Natural killer cell (primary cell): ENCODE results near the gene OR5AU1. TPM values are rescaled to one million over a fixed set of nuclear protein-coding genes. Genes with fewer than 3 reads are reported as not detected.

Experiments used
- ATAC-seq, 3 donors: fragments of 150-1000 bp in 2 of 3; fragments of 200-7000 bp in 1 of 3; cut with Tn5 transposase; 1 replicate in 1 of 3; 2 replicates in 2 of 3; pipeline ENCODE4 v1.10.0; 2021; ENCODE audit warnings: mild to moderate bottlenecking in 2 of 3, moderate library complexity in 2 of 3
- DNase-seq, 2 donors: peaks; one replicate each; pipeline versions ENCODE4 v3.0.0 to v3.0.0-alpha.2; 2013 to 2021; ENCODE audit warnings: mixed read lengths in 1 of 2
- H3K27ac ChIP-seq: one replicate; pipeline ENCODE4 v1.5.1; 2013; ENCODE audit warnings: mild to moderate bottlenecking, low read length
- H3K27me3 ChIP-seq: one replicate; pipeline ENCODE4 v1.6.1; 2013; ENCODE audit warnings: low read length; ENCODE audit not compliant: control insufficient read depth, insufficient read depth
- H3K36me3 ChIP-seq: one replicate; pipeline ENCODE4 v1.6.1; 2013; ENCODE audit warnings: low read length; ENCODE audit not compliant: control insufficient read depth, insufficient read depth
- H3K4me1 ChIP-seq: one replicate; pipeline ENCODE4 v1.6.1; 2013; ENCODE audit warnings: low read length; ENCODE audit not compliant: control insufficient read depth, insufficient read depth
- H3K4me3 ChIP-seq: one replicate; pipeline ENCODE4 v1.5.1; 2013; ENCODE audit warnings: low read length
- H3K9me3 ChIP-seq: one replicate; pipeline ENCODE4 v1.6.1; 2013; ENCODE audit warnings: low read length; ENCODE audit not compliant: control insufficient read depth, insufficient read depth
- H3K27ac Mint-ChIP-seq, 2 donors: one replicate each; pipeline ENCODE4 v1.8.0; 2022; ENCODE audit warnings: mild to moderate bottlenecking in 2 of 2, mixed read lengths in 2 of 2, moderate library complexity in 1 of 2
- H3K27me3 Mint-ChIP-seq, 2 donors: one replicate each; pipeline ENCODE4 v1.8.0; 2022; ENCODE audit warnings: low read depth in 2 of 2, mixed read lengths in 2 of 2
- H3K36me3 Mint-ChIP-seq: one replicate; pipeline ENCODE4 v1.8.0; 2022; ENCODE audit warnings: mixed read lengths
- H3K4me1 Mint-ChIP-seq, 2 donors: one replicate each; pipeline ENCODE4 v1.8.0; 2022; ENCODE audit warnings: mixed read lengths in 2 of 2
- H3K4me3 Mint-ChIP-seq: one replicate; pipeline ENCODE4 v1.8.0; 2022; ENCODE audit warnings: mild to moderate bottlenecking, moderate library complexity, mixed read lengths
- H3K9me3 Mint-ChIP-seq, 2 donors: one replicate each; pipeline ENCODE4 v1.8.0; 2022; ENCODE audit warnings: mixed read lengths in 2 of 2
- WGBS: methylation state at CpG from one replicate; pipeline ENCODE4 v1.1.7; 2013; ENCODE audit warnings: missing lambda C conversion rate; ENCODE audit not compliant: insufficient coverage; 5-methylcytosine and 5-hydroxymethylcytosine counted together
- intact Hi-C: fragments of 100-400 bp; cut with micrococcal nuclease; formaldehyde crosslinking; loops from one replicate; pipeline ENCODE4 v1.14.2; 2022
- total RNA-seq, 4 donors: library from RNA; stranded (reverse); fragments of 120-200 nt in 1 of 4; gene quantifications; one replicate each; pipeline versions ENCODE4 v1.2.3 to v1.2.4, GENCODE V29; 2013 to 2022
- TF ChIP-seq, protein P1 (sequence below): fragments of 200-600 bp; IDR thresholded peaks from one replicate; pipeline ENCODE4 v1.8.0; 2022; ENCODE audit warnings: antibody characterized with exemption

The OR5AU1 gene
- total RNA-seq, 3 donors from 2014 or later (not counting 1 experiment from before 2014, with no cell fraction given), result not detected

DNA sequence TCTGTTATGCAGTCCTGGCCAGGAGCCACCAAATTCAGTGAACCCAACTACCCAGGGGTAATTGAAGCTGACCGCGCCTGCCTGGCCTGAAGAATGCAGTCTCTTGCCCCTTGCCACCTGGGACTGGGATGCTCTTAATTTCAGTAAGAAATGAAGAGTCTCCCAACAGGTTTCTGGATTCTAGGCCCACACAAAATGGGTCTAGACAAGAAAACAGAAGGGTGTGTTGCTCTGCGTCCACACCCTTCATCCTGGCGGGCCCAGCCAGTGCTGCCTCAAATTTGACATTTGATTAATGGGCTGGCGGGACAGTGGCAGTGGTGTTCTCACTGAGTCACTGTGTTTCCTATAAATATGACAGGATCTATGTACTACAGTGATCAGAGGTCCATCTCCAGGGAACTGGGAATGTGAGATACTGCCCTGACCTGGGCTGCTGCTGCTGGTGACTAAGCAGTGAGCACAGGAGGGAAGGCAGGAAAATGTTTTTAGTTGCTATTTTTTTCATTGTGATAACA, 48.5 kb downstream of the OR5AU1 start:
- ATAC-seq (no peak), DNase-seq (no peak)
- TF ChIP-seq, protein P1, sequence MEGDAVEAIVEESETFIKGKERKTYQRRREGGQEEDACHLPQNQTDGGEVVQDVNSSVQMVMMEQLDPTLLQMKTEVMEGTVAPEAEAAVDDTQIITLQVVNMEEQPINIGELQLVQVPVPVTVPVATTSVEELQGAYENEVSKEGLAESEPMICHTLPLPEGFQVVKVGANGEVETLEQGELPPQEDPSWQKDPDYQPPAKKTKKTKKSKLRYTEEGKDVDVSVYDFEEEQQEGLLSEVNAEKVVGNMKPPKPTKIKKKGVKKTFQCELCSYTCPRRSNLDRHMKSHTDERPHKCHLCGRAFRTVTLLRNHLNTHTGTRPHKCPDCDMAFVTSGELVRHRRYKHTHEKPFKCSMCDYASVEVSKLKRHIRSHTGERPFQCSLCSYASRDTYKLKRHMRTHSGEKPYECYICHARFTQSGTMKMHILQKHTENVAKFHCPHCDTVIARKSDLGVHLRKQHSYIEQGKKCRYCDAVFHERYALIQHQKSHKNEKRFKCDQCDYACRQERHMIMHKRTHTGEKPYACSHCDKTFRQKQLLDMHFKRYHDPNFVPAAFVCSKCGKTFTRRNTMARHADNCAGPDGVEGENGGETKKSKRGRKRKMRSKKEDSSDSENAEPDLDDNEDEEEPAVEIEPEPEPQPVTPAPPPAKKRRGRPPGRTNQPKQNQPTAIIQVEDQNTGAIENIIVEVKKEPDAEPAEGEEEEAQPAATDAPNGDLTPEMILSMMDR, result no peak
- intact Hi-C loops, result loop anchor here (1.0 kb wide), 1 partner anchor 15 kb away; no protein-coding TSS in a partner anchor
- H3K27ac Mint-ChIP-seq, result peak overlapping the region; percentile 28 to 62
- Histone ChIP-seq H3K27ac (no peak overlapping the region), H3K4me3 (no peak overlapping the region), H3K9me3 (no peaks in the 10 kb centered on the region), H3K27me3 (no peaks in the 10 kb centered on the region), H3K36me3 (no peaks in the 10 kb centered on the region), H3K4me1 (peaks cover 17% of the 10 kb centered on the region)
- no peak overlapping the region for H3K4me3 Mint-ChIP-seq
- no peaks in the 10 kb centered on the region for H3K36me3 Mint-ChIP-seq
- peaks cover 0 to 6% of the 10 kb centered on the region in 2 donors for H3K27me3 Mint-ChIP-seq
- H3K4me1 Mint-ChIP-seq, result peaks cover 25 to 28% of the 10 kb centered on the region in 2 donors
- 93% methylated on average over 5 of the region's 5 CpGs for WGBS
- no peaks in the 10 kb centered on the region for H3K9me3 Mint-ChIP-seq

DNA sequence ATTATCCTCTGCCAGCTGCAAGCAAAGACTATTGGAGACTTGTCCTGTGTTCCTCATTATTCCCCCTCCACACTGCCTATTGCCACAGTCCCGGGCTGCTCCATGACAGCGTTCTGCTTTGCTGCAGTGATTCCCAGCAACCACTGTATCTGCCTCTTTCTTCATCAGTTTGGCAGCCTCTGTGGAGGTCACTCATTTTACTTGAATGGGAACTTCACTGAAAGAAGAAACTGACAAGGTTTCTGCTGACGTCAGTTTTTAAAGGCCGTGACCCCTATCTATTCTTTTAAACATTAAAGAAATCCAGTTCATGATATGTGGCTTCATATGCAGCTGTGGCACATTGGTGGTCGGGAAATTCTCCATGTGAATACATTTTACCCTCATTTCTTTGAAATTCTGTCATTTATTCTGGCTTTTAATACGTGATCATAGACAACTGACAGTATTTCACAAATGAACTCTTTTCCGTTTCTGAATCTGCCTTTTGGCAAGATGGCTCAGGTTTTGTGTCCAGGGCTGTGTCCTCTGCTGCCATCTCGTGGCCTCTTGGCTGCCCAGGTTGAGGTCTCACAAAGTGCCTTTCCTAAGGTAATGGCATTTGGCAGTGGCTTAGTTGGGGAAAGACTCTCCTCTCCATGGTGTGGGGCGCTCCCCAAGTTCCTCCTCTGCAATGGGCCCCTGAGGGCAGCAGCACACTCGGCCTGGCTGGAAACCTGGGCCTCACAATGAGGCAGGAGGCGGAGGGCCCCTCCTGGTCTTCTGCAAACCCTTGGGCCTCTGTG, 49.2 kb downstream of the OR5AU1 start:
- intact Hi-C loops, result loop anchor here (1.0 kb wide), 1 partner anchor 14 kb away; no protein-coding TSS in a partner anchor
- 38% methylated on average over 11 of the region's 11 CpGs for whole genome bisulfite sequencing
- Histone ChIP-seq H3K4me1 (peaks cover 17% of the 10 kb centered on the region), H3K4me3 (no peak overlapping the region), H3K27me3 (no peaks in the 10 kb centered on the region), H3K36me3 (no peaks in the 10 kb centered on the region), H3K9me3 (no peaks in the 10 kb centered on the region), H3K27ac (no peak overlapping the region)
- Mint-ChIP-seq H3K27me3 (peaks cover 0 to 3% of the 10 kb centered on the region in 2 donors), H3K9me3 (no peaks in the 10 kb centered on the region), H3K36me3 (no peaks in the 10 kb centered on the region), H3K27ac (peak overlapping the region; percentile 28 to 62), H3K4me1 (peaks cover 25 to 31% of the 10 kb centered on the region in 2 donors), H3K4me3 (peak overlapping the region; percentile 65)
- ATAC-seq, result no peak
- DNase-seq, result peak; percentile 68 to 89
- TF ChIP-seq, protein P1, result peak; percentile 78

DNA sequence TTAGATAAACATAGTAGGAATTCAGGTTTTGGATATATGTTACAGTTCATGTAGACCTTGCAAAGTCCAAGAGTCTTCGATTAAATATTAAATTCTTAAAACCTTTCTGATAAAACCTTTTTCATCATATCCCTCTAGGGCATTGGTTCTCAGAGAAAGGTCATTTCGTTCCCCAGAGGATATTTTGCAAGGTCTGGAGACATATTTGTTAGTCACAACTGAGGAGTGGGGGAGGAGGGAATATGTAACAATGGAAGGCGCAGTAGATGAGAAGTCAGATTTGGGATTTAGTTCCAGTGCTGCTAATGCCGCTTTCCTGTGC, 49.7 kb downstream of the OR5AU1 start:
- WGBS, result 92% methylated on average over 4 of the region's 4 CpGs
- Mint-ChIP-seq H3K27me3 (peaks cover 0 to 3% of the 10 kb centered on the region in 2 donors), H3K36me3 (no peaks in the 10 kb centered on the region), H3K4me3 (no peak overlapping the region), H3K4me1 (peaks cover 25 to 31% of the 10 kb centered on the region in 2 donors), H3K9me3 (no peaks in the 10 kb centered on the region), H3K27ac (peak overlapping the region in 1 of 2 donors; percentile 28)
- H3K9me3 ChIP-seq, result no peaks in the 10 kb centered on the region
- TF ChIP-seq, protein P1, result no peak
- H3K27ac ChIP-seq, result no peak overlapping the region
- ATAC-seq (no peak), DNase-seq (no peak)
- no peaks in the 10 kb centered on the region for H3K36me3 ChIP-seq
- no peak overlapping the region for H3K4me3 ChIP-seq
- peaks cover 17% of the 10 kb centered on the region for H3K4me1 ChIP-seq
- no peaks in the 10 kb centered on the region for H3K27me3 ChIP-seq
- intact Hi-C loops, result no loop called here
